ENCODE data around the gene GATAD1.
"Not testable (repeated sequence)": the region's sequence is repeated elsewhere in the genome, so short reads cannot be mapped to it uniquely, and the experiment has no call there.

DNA sequence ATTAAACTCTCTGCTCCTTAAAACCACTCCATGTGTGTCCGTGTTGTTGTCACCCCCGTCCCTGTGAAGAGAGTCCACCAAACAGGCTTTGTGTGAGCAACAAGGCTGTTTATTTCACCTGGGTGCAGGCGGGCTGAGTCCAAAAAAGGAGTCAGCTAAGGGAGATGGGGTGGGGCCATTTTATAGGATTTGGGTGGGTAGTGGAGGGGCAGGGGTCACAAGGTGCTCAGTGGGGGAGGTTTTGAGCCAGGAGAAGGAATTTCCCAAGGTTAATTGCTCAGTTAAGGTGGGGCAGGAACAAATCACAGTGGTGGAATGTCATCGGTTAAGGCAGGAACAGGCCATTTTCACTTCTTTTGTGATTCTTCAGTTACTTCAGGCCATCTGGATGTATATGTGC, 31.9 kb downstream of the GATAD1 start:
- TF ChIP-seq ELF1 (IDR thresholded peaks at IDR 0.05); EP300 (IDR thresholded peaks at IDR 0.05; ENCODE audit: borderline replicate concordance in 1 of 2, low read depth in 1 of 2, low read length in 1 of 2); NFIC (IDR thresholded peaks at IDR 0.05; ENCODE audit: borderline replicate concordance): not testable (repeated sequence)
- TF ChIP-seq, protein P1, sequence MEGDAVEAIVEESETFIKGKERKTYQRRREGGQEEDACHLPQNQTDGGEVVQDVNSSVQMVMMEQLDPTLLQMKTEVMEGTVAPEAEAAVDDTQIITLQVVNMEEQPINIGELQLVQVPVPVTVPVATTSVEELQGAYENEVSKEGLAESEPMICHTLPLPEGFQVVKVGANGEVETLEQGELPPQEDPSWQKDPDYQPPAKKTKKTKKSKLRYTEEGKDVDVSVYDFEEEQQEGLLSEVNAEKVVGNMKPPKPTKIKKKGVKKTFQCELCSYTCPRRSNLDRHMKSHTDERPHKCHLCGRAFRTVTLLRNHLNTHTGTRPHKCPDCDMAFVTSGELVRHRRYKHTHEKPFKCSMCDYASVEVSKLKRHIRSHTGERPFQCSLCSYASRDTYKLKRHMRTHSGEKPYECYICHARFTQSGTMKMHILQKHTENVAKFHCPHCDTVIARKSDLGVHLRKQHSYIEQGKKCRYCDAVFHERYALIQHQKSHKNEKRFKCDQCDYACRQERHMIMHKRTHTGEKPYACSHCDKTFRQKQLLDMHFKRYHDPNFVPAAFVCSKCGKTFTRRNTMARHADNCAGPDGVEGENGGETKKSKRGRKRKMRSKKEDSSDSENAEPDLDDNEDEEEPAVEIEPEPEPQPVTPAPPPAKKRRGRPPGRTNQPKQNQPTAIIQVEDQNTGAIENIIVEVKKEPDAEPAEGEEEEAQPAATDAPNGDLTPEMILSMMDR (IDR thresholded peaks at IDR 0.05) = not testable (repeated sequence)

All from SK-N-SH (cell line).